ENCODE results near the gene DEDD. TPM values are rescaled to one million over a fixed set of nuclear protein-coding genes. Genes with fewer than 3 reads are reported as not detected.

Gene DEDD
- total and polyA plus RNA-seq, 2 donors (not counting 1 experiment from before 2014, with no cell fraction given) = 21.6 to 40.3 TPM

- no peak overlapping the region for H3K4me2 ChIP-seq (ENCODE audit: extremely low read depth, insufficient read depth, low read length)
- no peak overlapping the region for H2AFZ ChIP-seq (ENCODE audit: low read length)
- no peak overlapping the region for H3K9ac ChIP-seq (ENCODE audit: insufficient read depth, low read length)
- H3K4me3 ChIP-seq (replicated peaks in 1 of 4; ENCODE audit: control extremely low read depth in 1 of 4, insufficient read depth in 1 of 4, low read depth in 3 of 4, low read length in 4 of 4) = no peak overlapping the region
- no peaks in the 10 kb centered on the region for H4K20me1 ChIP-seq (ENCODE audit: control insufficient read depth, extremely low read depth, insufficient read depth, low read length)
- peaks cover 16% of the 10 kb centered on the region for H3K4me1 ChIP-seq (ENCODE audit: control insufficient read depth, extremely low read depth, insufficient read depth, low read length)
- H3K27me3 ChIP-seq (ENCODE audit: control insufficient read depth, insufficient read depth, low read length) = no peaks in the 10 kb centered on the region
- peaks cover 6% of the 10 kb centered on the region for H3K79me2 ChIP-seq (ENCODE audit: control insufficient read depth, insufficient read depth, low read length)
- TF ChIP-seq EZH2 (IDR thresholded peaks at IDR 0.05; ENCODE audit: low read length, missing control alignments) (no peak), CTCF (conservative IDR thresholded peaks at IDR 0.05 in 1 of 2, IDR thresholded peaks at IDR 0.05 in 1 of 2; ENCODE audit: low read depth in 1 of 2, low read length in 2 of 2) (no peak)
- H3K27ac ChIP-seq (ENCODE audit: insufficient read depth, low read length) = peak overlapping the region; percentile 80
- peaks cover 9% of the 10 kb centered on the region for H3K36me3 ChIP-seq (ENCODE audit: control insufficient read depth, insufficient read depth, low read length)
- DNase-seq (ENCODE audit: low read depth in 2 of 2) = no peak
- H3K9me3 ChIP-seq (ENCODE audit: control insufficient read depth, insufficient read depth, low read depth, low read length) = no peaks in the 10 kb centered on the region
These were observed 41.2 kb upstream of the DEDD start for GRCh38 chr1:161173711-161174110.

- Histone ChIP-seq H3K27me3 (ENCODE audit: control insufficient read depth, insufficient read depth, low read length) (no peaks in the 10 kb centered on the region), H4K20me1 (ENCODE audit: control insufficient read depth, extremely low read depth, insufficient read depth, low read length) (no peaks in the 10 kb centered on the region), H3K79me2 (ENCODE audit: control insufficient read depth, insufficient read depth, low read length) (peaks cover 6% of the 10 kb centered on the region), H3K9ac (ENCODE audit: insufficient read depth, low read length) (no peak overlapping the region), H3K4me3 (replicated peaks in 1 of 4; ENCODE audit: control extremely low read depth in 1 of 4, insufficient read depth in 1 of 4, low read depth in 3 of 4, low read length in 4 of 4) (no peak overlapping the region), H3K27ac (ENCODE audit: insufficient read depth, low read length) (peak overlapping the region; percentile 80), H3K4me1 (ENCODE audit: control insufficient read depth, extremely low read depth, insufficient read depth, low read length) (peaks cover 16% of the 10 kb centered on the region), H3K9me3 (ENCODE audit: control insufficient read depth, insufficient read depth, low read depth, low read length) (no peaks in the 10 kb centered on the region), H2AFZ (ENCODE audit: low read length) (no peak overlapping the region), H3K4me2 (ENCODE audit: extremely low read depth, insufficient read depth, low read length) (no peak overlapping the region), H3K36me3 (ENCODE audit: control insufficient read depth, insufficient read depth, low read length) (peaks cover 9% of the 10 kb centered on the region)
- peak; percentile 76 to 93 for DNase-seq (ENCODE audit: low read depth in 2 of 2)
- TF ChIP-seq CTCF (conservative IDR thresholded peaks at IDR 0.05 in 1 of 2, IDR thresholded peaks at IDR 0.05 in 1 of 2; ENCODE audit: low read depth in 1 of 2, low read length in 2 of 2) (no peak), EZH2 (IDR thresholded peaks at IDR 0.05; ENCODE audit: low read length, missing control alignments) (no peak)
These were observed 40.4 kb upstream of the DEDD start for GRCh38 chr1:161172776-161173376.

- Histone ChIP-seq H3K4me2 (ENCODE audit: extremely low read depth, insufficient read depth, low read length) (no peak overlapping the region), H3K4me3 (replicated peaks in 1 of 4; ENCODE audit: control extremely low read depth in 1 of 4, insufficient read depth in 1 of 4, low read depth in 3 of 4, low read length in 4 of 4) (no peak overlapping the region), H3K79me2 (ENCODE audit: control insufficient read depth, insufficient read depth, low read length) (peaks cover 6% of the 10 kb centered on the region), H3K9ac (ENCODE audit: insufficient read depth, low read length) (peak overlapping the region; percentile 26), H3K27ac (ENCODE audit: insufficient read depth, low read length) (peak overlapping the region; percentile 74), H3K27me3 (ENCODE audit: control insufficient read depth, insufficient read depth, low read length) (no peaks in the 10 kb centered on the region), H4K20me1 (ENCODE audit: control insufficient read depth, extremely low read depth, insufficient read depth, low read length) (no peaks in the 10 kb centered on the region), H3K36me3 (ENCODE audit: control insufficient read depth, insufficient read depth, low read length) (peaks cover 9% of the 10 kb centered on the region), H3K9me3 (ENCODE audit: control insufficient read depth, insufficient read depth, low read depth, low read length) (no peaks in the 10 kb centered on the region), H3K4me1 (ENCODE audit: control insufficient read depth, extremely low read depth, insufficient read depth, low read length) (peaks cover 16% of the 10 kb centered on the region), H2AFZ (ENCODE audit: low read length) (no peak overlapping the region)
- TF ChIP-seq CTCF (conservative IDR thresholded peaks at IDR 0.05 in 1 of 2, IDR thresholded peaks at IDR 0.05 in 1 of 2; ENCODE audit: low read depth in 1 of 2, low read length in 2 of 2) (no peak), EZH2 (IDR thresholded peaks at IDR 0.05; ENCODE audit: low read length, missing control alignments) (no peak)
- DNase-seq (ENCODE audit: low read depth in 2 of 2) = no peak
These were observed 39.9 kb upstream of the DEDD start for GRCh38 chr1:161172349-161172748.
